ENCODE measurements around the gene PGAP6.

The PGAP6 gene

DNA sequence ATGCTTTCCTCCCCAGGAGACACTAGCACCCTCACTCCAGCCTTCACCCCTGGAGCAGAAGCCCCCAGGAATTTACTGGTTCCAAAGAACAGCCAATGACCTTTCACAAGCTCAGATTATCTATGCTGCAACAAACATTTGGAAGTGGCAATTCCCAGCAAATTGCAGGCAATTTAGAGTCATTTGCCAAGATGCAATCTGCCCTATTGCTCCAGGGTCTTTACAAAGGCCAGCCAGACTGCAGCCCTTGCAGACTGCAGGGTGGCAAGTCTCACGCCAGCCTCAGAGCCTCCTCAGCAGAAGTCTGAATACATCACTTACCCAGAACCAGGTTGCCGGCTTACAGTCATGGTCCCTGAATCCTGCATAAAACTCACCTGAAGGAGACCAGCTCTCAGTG lies 51.0 kb downstream of the PGAP6 start:
- DNase-seq (ENCODE audit: low spot score) = no peak

DNA sequence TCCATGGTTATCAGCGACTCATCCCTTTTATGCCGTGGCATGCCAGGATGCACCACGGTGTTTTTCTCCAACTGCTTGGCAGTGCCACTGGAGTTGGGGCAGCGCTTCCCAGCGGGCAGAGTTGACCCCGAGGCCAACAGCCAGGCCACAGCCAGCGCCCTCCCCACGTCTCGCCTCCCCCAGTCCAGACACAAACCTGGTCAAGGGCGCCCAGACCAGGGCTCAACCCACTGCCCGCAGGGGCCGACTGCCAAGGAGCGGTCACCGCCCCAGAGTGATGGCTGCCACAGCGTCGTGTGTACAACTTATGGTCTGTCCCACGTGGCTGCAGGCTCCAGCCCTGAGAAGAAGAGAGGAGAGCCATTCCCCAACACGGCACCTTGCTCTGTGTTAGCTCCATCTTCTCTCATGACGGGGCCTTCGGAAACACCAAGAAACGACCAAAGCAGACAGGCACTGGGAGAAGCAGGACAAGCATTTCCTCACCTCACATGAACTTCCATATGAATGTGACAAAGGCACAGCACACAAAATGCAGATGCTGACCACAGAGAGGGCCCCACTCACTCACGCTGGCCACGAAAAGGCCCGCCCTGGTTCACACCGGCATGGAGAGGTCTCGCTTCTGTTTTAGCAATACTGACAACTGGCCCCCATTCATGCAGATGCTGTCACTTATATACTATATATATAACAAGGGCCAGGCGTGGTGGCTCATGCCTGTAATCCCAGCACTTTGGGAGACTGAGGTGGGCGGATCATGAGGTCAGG lies 56.2 kb downstream of the PGAP6 start:
- DNase-seq (ENCODE audit: low spot score) = no peak

DNA sequence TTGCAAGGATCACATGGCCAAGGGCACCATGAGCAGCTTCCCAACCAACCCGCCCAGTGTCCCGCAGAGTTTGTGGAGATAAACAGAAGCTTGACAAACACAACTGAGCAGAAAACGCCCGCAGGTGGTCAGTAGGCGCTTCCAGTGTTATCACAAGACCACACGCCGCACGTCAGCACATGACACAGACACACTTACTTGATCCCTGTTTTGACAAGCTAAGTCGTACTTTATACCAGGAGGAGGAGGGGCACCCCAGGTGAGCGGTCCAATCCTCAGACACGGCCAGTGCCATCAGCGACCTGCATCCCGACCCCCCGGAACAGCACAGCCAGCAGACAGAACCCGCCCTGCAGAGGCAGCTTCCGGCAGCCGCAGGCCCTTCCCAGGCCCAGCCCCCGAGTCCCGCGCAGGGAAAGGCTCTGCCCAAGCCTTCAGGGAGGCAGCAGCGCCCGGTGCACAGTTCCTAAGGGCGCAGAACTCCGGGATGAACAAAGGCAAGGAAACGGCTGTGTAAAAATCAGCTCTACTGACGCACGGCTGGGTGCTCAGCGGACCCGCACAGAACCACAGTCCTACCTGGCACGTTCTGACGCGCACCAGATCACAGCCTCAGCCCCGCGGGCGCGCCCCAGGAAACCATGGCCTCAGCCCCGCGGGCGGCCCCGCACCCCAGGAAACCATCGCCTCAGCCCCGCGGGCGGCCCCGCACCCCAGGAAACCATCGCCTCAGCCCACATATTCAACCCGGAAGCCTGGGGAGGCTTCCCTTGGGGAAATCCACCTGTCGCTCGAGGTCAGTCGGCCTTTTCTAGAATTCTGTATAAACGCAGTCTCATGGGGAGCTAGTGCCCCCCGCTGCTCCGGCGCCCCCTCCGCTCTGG lies 57.1 kb downstream of the PGAP6 start:
- no peak for DNase-seq (ENCODE audit: low spot score)

DNA sequence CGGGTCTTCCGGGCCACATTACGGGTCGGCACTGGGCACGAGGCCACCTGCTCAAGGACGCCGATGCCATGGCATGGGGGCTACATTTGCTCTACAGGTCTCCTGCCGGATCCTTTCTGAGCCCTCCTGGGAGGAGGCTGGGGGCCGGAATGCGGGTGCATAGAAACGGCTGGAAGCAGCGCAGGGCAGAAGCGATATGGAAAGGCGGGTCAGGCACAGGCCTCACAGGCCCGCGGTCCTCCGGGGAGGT lies 57.7 kb downstream of the PGAP6 start:
- DNase-seq (ENCODE audit: low spot score) = no peak

DNA sequence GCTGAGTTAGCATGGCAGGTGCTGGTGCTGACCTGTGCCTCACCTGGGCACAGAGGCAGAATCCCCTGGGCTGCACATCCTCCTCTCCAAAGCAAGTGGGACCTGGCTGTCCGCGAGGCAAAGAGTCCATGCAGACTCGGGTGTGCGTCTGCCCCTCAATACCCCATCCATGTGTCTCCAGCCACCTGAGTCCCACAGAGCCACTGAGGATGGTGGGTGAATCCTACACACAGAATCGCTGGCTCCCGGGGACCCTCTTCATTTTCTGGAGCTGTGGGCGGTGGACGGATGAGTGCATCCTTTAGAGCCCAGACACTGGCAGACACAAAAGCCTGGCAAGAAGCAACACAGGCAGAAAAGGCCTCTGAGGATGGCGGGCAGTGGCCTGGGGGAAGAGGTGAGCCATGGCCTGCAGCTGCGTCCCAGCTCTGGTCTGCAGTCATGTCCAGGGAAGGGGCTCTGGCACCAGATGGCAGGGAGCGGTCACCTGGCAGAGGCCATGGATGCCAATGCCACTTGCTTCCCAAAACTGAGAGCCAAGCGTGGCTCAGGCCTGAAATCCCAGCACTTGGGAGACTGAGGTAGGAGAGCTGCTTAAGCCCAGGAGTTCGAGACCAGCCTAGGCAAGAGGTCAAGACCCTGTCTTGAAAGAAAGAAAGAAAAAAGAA lies 59.2 kb downstream of the PGAP6 start:
- DNase-seq (ENCODE audit: low spot score) = no peak

DNA sequence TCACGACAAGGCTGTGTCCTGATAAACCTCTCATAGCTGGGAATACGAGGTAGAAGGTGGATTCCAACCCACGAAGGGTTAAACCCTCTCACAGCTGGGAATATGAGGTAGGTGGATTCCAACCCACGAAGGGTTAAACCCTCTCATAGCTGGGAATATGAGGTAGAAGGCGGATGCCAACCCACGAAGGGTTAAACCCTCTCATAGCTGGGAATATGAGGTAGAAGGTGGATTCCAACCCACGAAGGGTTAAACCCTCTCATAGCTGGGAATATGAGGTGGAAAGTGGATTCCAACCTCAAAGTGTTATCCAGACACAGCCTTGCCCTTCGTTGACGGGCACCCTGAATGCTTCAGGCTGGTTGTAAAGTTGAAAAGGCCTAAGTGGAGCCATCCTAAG lies 60.2 kb downstream of the PGAP6 start:
- DNase-seq (ENCODE audit: low spot score) = no peak

All from pons (tissue), 1 donor.